ENCODE measurements around the gene RCC2. TPM values are rescaled to one million over a fixed set of nuclear protein-coding genes. Genes with fewer than 3 reads are reported as not detected.

RCC2 gene
- total and polyA plus RNA-seq, 2 donors from 2014 or later: 16.1 to 46.8 TPM

GRCh38 chr1:17363351-17363750, 76.1 kb downstream of the RCC2 start:
- Histone ChIP-seq H3K9ac (ENCODE audit: low read length in 3 of 3) (no peak overlapping the region), H3K27ac (ENCODE audit: low read depth in 2 of 2, low read length in 2 of 2) (no peak overlapping the region), H3K36me3 (ENCODE audit: control insufficient read depth in 2 of 3, insufficient read depth in 3 of 3, low read length in 3 of 3) (no peaks in the 10 kb centered on the region), H3K4me1 (ENCODE audit: control insufficient read depth in 2 of 3, insufficient read depth in 2 of 3, low read depth in 1 of 3, low read length in 3 of 3) (no peaks in the 10 kb centered on the region), H3K4me3 (ENCODE audit: low read length in 3 of 3) (no peak overlapping the region), H3K9me3 (ENCODE audit: control insufficient read depth in 2 of 3, insufficient read depth in 1 of 3, low read length in 3 of 3) (no peaks in the 10 kb centered on the region), H3K27me3 (ENCODE audit: control insufficient read depth, insufficient read depth, low read length) (no peaks in the 10 kb centered on the region)
- DNase-seq (no peak), FAIRE-seq (no peak)
- intact Hi-C loops (cut with DNase I): no loop called here
- TF ChIP-seq CTCF (IDR thresholded peaks at IDR 0.05; ENCODE audit: borderline replicate concordance, extremely low read depth, insufficient read depth): no peak

- no peak for DNase-seq
- H3K27ac ChIP-seq (ENCODE audit: low read depth in 2 of 2, low read length in 2 of 2): no peak overlapping the region
- H3K4me3 ChIP-seq (ENCODE audit: low read length in 3 of 3): no peak overlapping the region
- no peaks in the 10 kb centered on the region for H3K4me1 ChIP-seq (ENCODE audit: control insufficient read depth in 2 of 3, insufficient read depth in 2 of 3, low read depth in 1 of 3, low read length in 3 of 3)
- no peak overlapping the region for H3K9ac ChIP-seq (ENCODE audit: low read length in 3 of 3)
- TF ChIP-seq CTCF (IDR thresholded peaks at IDR 0.05; ENCODE audit: borderline replicate concordance, extremely low read depth, insufficient read depth): no peak
- H3K36me3 ChIP-seq (ENCODE audit: control insufficient read depth in 2 of 3, insufficient read depth in 3 of 3, low read length in 3 of 3): no peaks in the 10 kb centered on the region
- FAIRE-seq: no peak
- no peaks in the 10 kb centered on the region for H3K9me3 ChIP-seq (ENCODE audit: control insufficient read depth in 2 of 3, insufficient read depth in 1 of 3, low read length in 3 of 3)
- intact Hi-C loops (cut with DNase I): no loop called here
- H3K27me3 ChIP-seq (ENCODE audit: control insufficient read depth, insufficient read depth, low read length): no peaks in the 10 kb centered on the region
Observed at GRCh38 chr1:17361687-17362086, 77.8 kb downstream of the RCC2 start.

GRCh38 chr1:17360272-17360956, 79.1 kb downstream of the RCC2 start:
- H3K27ac ChIP-seq (ENCODE audit: low read depth in 2 of 2, low read length in 2 of 2): no peak overlapping the region
- no peak for TF ChIP-seq CTCF (IDR thresholded peaks at IDR 0.05; ENCODE audit: borderline replicate concordance, extremely low read depth, insufficient read depth)
- H3K4me3 ChIP-seq (ENCODE audit: low read length in 3 of 3): no peak overlapping the region
- no peaks in the 10 kb centered on the region for H3K27me3 ChIP-seq (ENCODE audit: control insufficient read depth, insufficient read depth, low read length)
- no peaks in the 10 kb centered on the region for H3K9me3 ChIP-seq (ENCODE audit: control insufficient read depth in 2 of 3, insufficient read depth in 1 of 3, low read length in 3 of 3)
- intact Hi-C loops (cut with DNase I): no loop called here
- DNase-seq: no peak
- no peak for FAIRE-seq
- no peaks in the 10 kb centered on the region for H3K4me1 ChIP-seq (ENCODE audit: control insufficient read depth in 2 of 3, insufficient read depth in 2 of 3, low read depth in 1 of 3, low read length in 3 of 3)
- no peaks in the 10 kb centered on the region for H3K36me3 ChIP-seq (ENCODE audit: control insufficient read depth in 2 of 3, insufficient read depth in 3 of 3, low read length in 3 of 3)
- H3K9ac ChIP-seq (ENCODE audit: low read length in 3 of 3): no peak overlapping the region

- intact Hi-C loops (cut with DNase I): no loop called here
- TF ChIP-seq CTCF (IDR thresholded peaks at IDR 0.05; ENCODE audit: borderline replicate concordance, extremely low read depth, insufficient read depth): no peak
- FAIRE-seq (no peak), DNase-seq (no peak)
- Histone ChIP-seq H3K27ac (ENCODE audit: low read depth in 2 of 2, low read length in 2 of 2) (no peak overlapping the region), H3K9ac (ENCODE audit: low read length in 3 of 3) (no peak overlapping the region), H3K4me3 (ENCODE audit: low read length in 3 of 3) (no peak overlapping the region), H3K4me1 (ENCODE audit: control insufficient read depth in 2 of 3, insufficient read depth in 2 of 3, low read depth in 1 of 3, low read length in 3 of 3) (no peaks in the 10 kb centered on the region), H3K36me3 (ENCODE audit: control insufficient read depth in 2 of 3, insufficient read depth in 3 of 3, low read length in 3 of 3) (no peaks in the 10 kb centered on the region), H3K9me3 (ENCODE audit: control insufficient read depth in 2 of 3, insufficient read depth in 1 of 3, low read length in 3 of 3) (no peaks in the 10 kb centered on the region), H3K27me3 (ENCODE audit: control insufficient read depth, insufficient read depth, low read length) (no peaks in the 10 kb centered on the region)
Observed at GRCh38 chr1:17359808-17360207, 79.7 kb downstream of the RCC2 start.

Data from kidney (tissue), 14 donors.